GM12892 (cell line): Measurements from ENCODE around the gene COL4A1.

ENCODE experiments used
- DNase-seq: peaks from one replicate; pipeline ENCODE4 v3.0.0; 2011; ENCODE audit not compliant: insufficient read length
- FAIRE-seq: peaks from 2 replicates; lab custom pipeline; 2011; peaks lifted over from hg19 to GRCh38; lab: Jason Lieb, UNC
- POLR2A ChIP-seq: IDR thresholded peaks from 2 replicates; pipeline ENCODE4 v1.6.1; 2011; ENCODE audit warnings: low read depth, low read length, control low read depth
- POLR2AphosphoS5 ChIP-seq: IDR thresholded peaks from 2 replicates; pipeline ENCODE4 v1.6.1; 2011; ENCODE audit warnings: low read depth, low read length, control low read depth
- TAF1 ChIP-seq: IDR thresholded peaks from 2 replicates; pipeline ENCODE4 v1.6.1; 2011; ENCODE audit warnings: low read depth, mild to moderate bottlenecking, control low read depth, low read length, borderline replicate concordance

The COL4A1 gene

GRCh38 chr13:110108348-110109139 lies 198.4 kb downstream of the COL4A1 start:
- DNase-seq (no peak), FAIRE-seq (no peak)

GRCh38 chr13:110107568-110108347 lies 199.2 kb downstream of the COL4A1 start:
- FAIRE-seq, result no peak
- DNase-seq, result no peak

More at GRCh38 chr13:110108348-110109139, 198.4 kb downstream of the COL4A1 start:
- no peak for TF ChIP-seq TAF1
- TF ChIP-seq POLR2AphosphoS5, result no peak
- TF ChIP-seq POLR2A, result no peak

GRCh38 chr13:110106726-110107125 lies 200.2 kb downstream of the COL4A1 start:
- TF ChIP-seq TAF1, result no peak
- no peak for FAIRE-seq
- no peak for DNase-seq

More at GRCh38 chr13:110107568-110108347, 199.2 kb downstream of the COL4A1 start:
- TF ChIP-seq TAF1, result no peak
- TF ChIP-seq POLR2AphosphoS5, result no peak
- no peak for TF ChIP-seq POLR2A

GRCh38 chr13:110105136-110105535 lies 201.8 kb downstream of the COL4A1 start:
- TF ChIP-seq POLR2AphosphoS5 (no peak), TAF1 (no peak), POLR2A (no peak)
- FAIRE-seq, result no peak

GRCh38 chr13:110103534-110103933 lies 203.4 kb downstream of the COL4A1 start:
- no peak for FAIRE-seq
- no peak for DNase-seq
- TF ChIP-seq POLR2AphosphoS5, result no peak
- TF ChIP-seq POLR2A, result no peak
- no peak for TF ChIP-seq TAF1

More at GRCh38 chr13:110105136-110105535, 201.8 kb downstream of the COL4A1 start:
- DNase-seq, result no peak

GRCh38 chr13:110103026-110103425 lies 203.9 kb downstream of the COL4A1 start:
- FAIRE-seq (no peak), DNase-seq (no peak)
- no peak for TF ChIP-seq TAF1

GRCh38 chr13:110102053-110102452 lies 204.9 kb downstream of the COL4A1 start:
- TF ChIP-seq POLR2AphosphoS5 (no peak), TAF1 (no peak), POLR2A (no peak)
- DNase-seq, result no peak
- FAIRE-seq, result no peak

- TF ChIP-seq TAF1 (no peak), POLR2A (no peak), POLR2AphosphoS5 (no peak)
- FAIRE-seq (no peak), DNase-seq (no peak)
Observed at GRCh38 chr13:110099922-110100321, 207.0 kb downstream of the COL4A1 start.
